ENCODE data around the gene ZFP92.

DNA sequence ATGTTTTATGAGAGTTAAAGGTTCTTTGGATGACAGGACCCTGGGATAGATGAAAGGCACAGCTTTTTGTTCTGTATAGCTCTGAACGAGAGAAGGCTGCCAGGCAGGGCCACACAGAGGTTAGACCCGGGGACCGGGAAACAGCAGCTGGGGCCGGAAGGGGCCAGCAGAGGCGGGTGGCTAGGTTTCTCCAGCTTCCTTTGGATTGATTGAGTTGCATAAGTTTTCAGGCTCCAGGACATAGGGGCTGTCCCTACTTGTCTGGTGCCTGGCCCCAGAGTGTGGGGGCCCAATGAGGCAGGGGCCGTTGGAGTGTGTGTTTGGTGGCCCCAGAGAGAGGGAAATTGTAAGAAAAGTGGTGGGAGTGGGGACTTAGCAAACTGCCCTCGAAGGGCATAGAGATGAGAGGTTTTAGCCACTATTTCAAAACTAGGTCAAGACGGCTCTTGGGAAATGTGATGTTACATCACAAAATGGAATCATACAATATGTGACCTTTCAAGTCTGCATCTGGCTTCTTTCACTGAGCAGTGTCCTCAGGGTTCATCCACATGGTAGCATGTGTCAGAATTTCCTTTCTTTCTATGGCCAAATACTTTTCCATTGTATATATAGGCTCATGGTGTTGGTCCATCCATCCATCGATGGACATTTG lies 3.7 kb downstream of the ZFP92 start:
- no peak for TF ChIP-seq EZH2phosphoT487 (IDR thresholded peaks at IDR 0.05; ENCODE audit: borderline replicate concordance)
- TF ChIP-seq, protein P1, sequence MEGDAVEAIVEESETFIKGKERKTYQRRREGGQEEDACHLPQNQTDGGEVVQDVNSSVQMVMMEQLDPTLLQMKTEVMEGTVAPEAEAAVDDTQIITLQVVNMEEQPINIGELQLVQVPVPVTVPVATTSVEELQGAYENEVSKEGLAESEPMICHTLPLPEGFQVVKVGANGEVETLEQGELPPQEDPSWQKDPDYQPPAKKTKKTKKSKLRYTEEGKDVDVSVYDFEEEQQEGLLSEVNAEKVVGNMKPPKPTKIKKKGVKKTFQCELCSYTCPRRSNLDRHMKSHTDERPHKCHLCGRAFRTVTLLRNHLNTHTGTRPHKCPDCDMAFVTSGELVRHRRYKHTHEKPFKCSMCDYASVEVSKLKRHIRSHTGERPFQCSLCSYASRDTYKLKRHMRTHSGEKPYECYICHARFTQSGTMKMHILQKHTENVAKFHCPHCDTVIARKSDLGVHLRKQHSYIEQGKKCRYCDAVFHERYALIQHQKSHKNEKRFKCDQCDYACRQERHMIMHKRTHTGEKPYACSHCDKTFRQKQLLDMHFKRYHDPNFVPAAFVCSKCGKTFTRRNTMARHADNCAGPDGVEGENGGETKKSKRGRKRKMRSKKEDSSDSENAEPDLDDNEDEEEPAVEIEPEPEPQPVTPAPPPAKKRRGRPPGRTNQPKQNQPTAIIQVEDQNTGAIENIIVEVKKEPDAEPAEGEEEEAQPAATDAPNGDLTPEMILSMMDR (conservative IDR thresholded peaks at IDR 0.05; ENCODE audit: low read length), result no peak

All from Loucy (cell line).